ENCODE results near the gene DNAJC5. TPM values are rescaled to one million over a fixed set of nuclear protein-coding genes. Genes with fewer than 3 reads are reported as not detected.
A peak's percentile ranks its signal among the peaks of the same experiment; 100 is the strongest.

DNAJC5 gene
- total RNA-seq, 1 donor from 2014 or later = 53.9 TPM

DNA sequence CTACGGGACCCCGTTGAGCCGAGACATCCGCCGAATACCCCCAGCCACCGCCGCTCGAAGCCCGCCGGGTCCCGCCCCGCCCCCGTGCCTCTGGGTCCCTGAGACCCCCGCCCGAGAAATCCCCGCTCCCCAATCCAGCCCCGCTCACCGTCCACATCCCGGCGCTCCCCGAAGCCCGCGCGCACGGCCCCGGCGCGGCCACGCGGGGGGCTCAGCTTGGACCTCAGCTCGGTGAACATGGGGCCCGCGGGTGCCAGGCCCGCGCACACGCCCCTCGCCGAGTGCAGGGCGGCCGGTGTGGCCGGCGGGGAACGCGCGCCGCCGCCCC, 84.3 kb downstream of the DNAJC5 start:
- Histone ChIP-seq H3K27me3 (ENCODE audit: control insufficient read depth, insufficient read depth, low read length) (no peaks in the 10 kb centered on the region), H3K36me3 (ENCODE audit: control insufficient read depth, insufficient read depth, low read length) (no peaks in the 10 kb centered on the region), H3K4me3 (ENCODE audit: low read depth, low read length) (peak overlapping the region; percentile 54)
- TF ChIP-seq, protein P1, sequence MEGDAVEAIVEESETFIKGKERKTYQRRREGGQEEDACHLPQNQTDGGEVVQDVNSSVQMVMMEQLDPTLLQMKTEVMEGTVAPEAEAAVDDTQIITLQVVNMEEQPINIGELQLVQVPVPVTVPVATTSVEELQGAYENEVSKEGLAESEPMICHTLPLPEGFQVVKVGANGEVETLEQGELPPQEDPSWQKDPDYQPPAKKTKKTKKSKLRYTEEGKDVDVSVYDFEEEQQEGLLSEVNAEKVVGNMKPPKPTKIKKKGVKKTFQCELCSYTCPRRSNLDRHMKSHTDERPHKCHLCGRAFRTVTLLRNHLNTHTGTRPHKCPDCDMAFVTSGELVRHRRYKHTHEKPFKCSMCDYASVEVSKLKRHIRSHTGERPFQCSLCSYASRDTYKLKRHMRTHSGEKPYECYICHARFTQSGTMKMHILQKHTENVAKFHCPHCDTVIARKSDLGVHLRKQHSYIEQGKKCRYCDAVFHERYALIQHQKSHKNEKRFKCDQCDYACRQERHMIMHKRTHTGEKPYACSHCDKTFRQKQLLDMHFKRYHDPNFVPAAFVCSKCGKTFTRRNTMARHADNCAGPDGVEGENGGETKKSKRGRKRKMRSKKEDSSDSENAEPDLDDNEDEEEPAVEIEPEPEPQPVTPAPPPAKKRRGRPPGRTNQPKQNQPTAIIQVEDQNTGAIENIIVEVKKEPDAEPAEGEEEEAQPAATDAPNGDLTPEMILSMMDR (IDR thresholded peaks at IDR 0.05; ENCODE audit: insufficient read depth, low read length, poor library complexity, severe bottlenecking) = no peak
- DNase-seq (ENCODE audit: low read depth) = no peak

DNA sequence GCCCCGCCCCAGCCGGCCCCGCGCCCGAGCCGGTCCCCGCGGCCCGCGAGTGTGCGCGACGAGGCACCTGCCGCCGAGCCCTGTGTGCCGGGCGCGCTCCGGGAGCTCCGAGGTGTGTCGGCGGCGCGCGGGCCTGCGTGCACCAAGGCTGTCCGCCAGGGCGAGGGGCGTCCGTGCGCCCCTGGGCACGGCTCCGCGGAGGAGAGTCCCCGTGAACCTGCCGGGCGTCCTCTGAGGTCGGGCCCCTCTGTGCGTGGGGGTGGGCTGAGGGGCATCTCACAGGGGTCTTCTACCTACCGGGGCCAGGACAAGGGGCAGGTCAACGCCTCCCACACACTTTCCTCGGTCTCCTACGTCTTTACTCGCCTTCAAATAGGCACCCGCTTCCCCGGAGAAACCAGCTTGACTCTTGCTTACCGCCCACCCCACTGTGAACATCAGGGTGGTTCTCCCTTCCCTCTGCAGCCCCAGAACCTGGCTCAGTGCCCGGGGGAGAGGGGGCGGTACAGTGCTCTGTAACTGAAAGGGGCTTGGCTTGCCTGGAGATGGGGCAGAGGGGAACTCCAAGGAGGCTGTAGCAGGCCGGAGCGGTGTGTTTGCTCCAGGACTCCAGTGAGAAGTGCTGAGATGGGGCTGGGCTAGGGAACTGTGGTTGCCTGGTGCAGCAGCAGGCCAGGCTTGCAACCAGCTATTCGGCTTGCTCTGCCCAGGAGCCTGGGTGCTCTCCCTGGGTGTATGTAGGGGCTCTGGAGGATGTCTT, 84.8 kb downstream of the DNAJC5 start, which contains the start of gene SAMD10:
TSS of gene SAMD10 (minus strand) at position 86 of the 760 bp plus-strand sequence. CDS start 175 bp downstream, outside the sequence.
- Histone ChIP-seq H3K27me3 (ENCODE audit: control insufficient read depth, insufficient read depth, low read length) (no peaks in the 10 kb centered on the region), H3K36me3 (ENCODE audit: control insufficient read depth, insufficient read depth, low read length) (peaks cover under 1% of the 10 kb centered on the region), H3K4me3 (ENCODE audit: low read depth, low read length) (peak within 1 kb of the TSS; percentile 54)
- DNase-seq (ENCODE audit: low read depth) = no peak
- TF ChIP-seq, protein P1 (IDR thresholded peaks at IDR 0.05; ENCODE audit: insufficient read depth, low read length, poor library complexity, severe bottlenecking) = no peak

DNA sequence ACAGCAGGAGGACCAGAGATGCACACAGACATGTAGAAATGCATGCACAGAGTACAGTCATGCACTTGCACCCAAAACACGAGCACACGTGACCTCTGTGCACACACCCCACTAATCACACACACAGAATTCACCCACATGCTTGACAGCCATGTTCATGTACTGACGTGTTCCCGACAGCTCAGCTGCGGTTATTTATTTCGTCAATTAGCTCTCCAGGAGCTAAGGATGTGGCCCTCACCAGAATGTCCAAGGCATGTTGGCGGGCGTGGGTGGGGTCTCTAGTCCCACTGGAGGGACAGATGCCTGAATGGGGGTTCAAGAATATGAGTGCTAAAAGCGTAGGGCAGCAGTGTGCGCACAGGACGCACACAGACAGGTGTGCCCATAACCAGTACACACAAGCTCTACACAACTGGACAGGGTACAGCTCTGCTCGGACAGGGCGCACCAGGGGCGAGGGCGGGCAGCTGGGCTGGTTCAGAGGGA, 85.4 kb downstream of the DNAJC5 start:
- H3K4me3 ChIP-seq (ENCODE audit: low read depth, low read length) = peak overlapping the region; percentile 98
- peaks cover 2% of the 10 kb centered on the region for H3K36me3 ChIP-seq (ENCODE audit: control insufficient read depth, insufficient read depth, low read length)
- no peaks in the 10 kb centered on the region for H3K27me3 ChIP-seq (ENCODE audit: control insufficient read depth, insufficient read depth, low read length)
- TF ChIP-seq, protein P1 (IDR thresholded peaks at IDR 0.05; ENCODE audit: insufficient read depth, low read length, poor library complexity, severe bottlenecking) = no peak
- no peak for DNase-seq (ENCODE audit: low read depth)

DNA sequence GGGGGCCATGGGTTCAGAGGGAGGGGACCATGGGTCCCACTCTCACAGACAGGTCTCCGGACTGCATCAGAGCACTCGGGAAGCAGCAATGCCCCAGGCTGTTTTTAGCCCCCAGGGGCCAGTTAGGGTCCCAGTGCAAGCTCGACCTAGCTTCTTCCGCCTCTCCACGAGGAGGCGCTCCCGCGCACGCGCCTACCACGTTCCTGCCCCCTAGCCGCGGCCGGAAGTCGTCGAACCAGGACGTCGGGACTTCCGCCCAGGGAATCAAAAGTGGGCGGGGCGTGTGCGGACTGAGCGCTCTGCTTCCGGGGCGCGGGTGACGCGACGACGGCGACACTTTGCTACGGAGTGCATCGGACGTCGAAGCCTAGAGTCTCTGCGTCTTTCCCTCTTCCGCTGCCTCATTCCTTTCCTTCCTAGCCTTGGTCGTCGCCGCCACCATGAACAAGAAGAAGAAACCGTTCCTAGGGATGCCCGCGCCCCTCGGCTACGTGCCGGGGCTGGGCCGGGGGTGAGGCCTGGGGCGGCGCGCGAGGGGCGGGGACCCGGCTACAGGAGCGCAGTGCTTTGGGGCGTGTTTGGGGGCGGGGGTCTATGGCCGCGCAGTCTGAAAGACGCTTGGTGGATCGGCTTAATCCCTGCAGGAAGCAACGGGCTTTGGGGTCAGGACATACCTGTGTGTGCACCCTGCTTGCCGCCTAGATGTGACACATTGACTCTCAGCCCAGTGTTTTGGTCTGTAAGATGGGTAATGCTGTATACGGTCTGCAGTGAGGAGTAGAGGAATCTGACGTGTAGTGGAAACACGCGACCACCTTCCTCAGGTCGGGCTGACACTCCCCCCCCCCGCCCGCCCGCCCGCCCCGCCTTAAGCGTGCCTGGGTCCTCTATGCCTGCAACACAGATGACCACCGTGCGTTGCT, 86.1 kb downstream of the DNAJC5 start, which contains the start of gene PRPF6:
TSS of gene PRPF6 (plus strand) at position 327 of the 923 bp plus-strand sequence. CDS start at position 441, 114 bp downstream.
- H3K36me3 ChIP-seq (ENCODE audit: control insufficient read depth, insufficient read depth, low read length) = peaks cover 2% of the 10 kb centered on the region
- DNase-seq (ENCODE audit: low read depth) = peak; percentile 85
- no peaks in the 10 kb centered on the region for H3K27me3 ChIP-seq (ENCODE audit: control insufficient read depth, insufficient read depth, low read length)
- H3K4me3 ChIP-seq (ENCODE audit: low read depth, low read length) = peak within 1 kb of the TSS; percentile 98
- TF ChIP-seq, protein P1 (IDR thresholded peaks at IDR 0.05; ENCODE audit: insufficient read depth, low read length, poor library complexity, severe bottlenecking) = peak; percentile 97

DNA sequence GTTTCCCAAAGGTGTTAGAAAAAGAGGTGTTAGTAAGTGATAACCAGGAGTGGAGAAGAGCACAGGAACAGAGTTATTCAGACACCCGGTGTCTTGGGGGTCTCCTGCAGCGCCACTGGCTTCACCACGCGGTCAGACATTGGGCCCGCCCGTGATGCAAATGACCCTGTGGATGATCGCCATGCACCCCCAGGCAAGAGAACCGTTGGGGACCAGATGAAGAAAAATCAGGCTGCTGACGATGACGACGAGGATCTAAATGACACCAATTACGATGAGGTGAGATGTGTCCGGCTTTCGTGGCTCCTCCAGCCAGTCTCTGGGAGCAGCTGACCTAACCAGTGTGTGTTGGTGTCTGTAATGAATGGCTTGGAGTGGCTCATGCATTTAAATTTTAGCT, 88.0 kb downstream of the DNAJC5 start:
- TF ChIP-seq, protein P1 (IDR thresholded peaks at IDR 0.05; ENCODE audit: insufficient read depth, low read length, poor library complexity, severe bottlenecking) = no peak
- Histone ChIP-seq H3K27me3 (ENCODE audit: control insufficient read depth, insufficient read depth, low read length) (no peaks in the 10 kb centered on the region), H3K4me3 (ENCODE audit: low read depth, low read length) (no peak overlapping the region), H3K36me3 (ENCODE audit: control insufficient read depth, insufficient read depth, low read length) (peaks cover 2% of the 10 kb centered on the region)
- DNase-seq (ENCODE audit: low read depth) = no peak

Other genes starting within 250 kb of the DNAJC5 start
- gene STMN3, start 241.7 kb upstream of the DNAJC5 start, total RNA-seq = 40.8 and 41.1 TPM in 2 replicates
- gene RTEL1, start 236.8 kb upstream of the DNAJC5 start, total RNA-seq = 18.6 and 30.7 TPM in 2 replicates
- 97.0 and 119 TPM in 2 replicates for gene TNFRSF6B, start 198.5 kb upstream of the DNAJC5 start, total RNA-seq
- gene ARFRP1, start 187.2 kb upstream of the DNAJC5 start, total RNA-seq = 47.7 and 56.9 TPM in 2 replicates
- gene ZGPAT, start 187.1 kb upstream of the DNAJC5 start, total RNA-seq = 39.8 and 42.6 TPM in 2 replicates
- 9.4 and 14.0 TPM in 2 replicates for gene LIME1, start 158.5 kb upstream of the DNAJC5 start, total RNA-seq
- 50.2 and 91.1 TPM in 2 replicates for gene SLC2A4RG, start 155.3 kb upstream of the DNAJC5 start, total RNA-seq
- gene ZBTB46, start 63.9 kb upstream of the DNAJC5 start, total RNA-seq = 7.2 and 7.8 TPM in 2 replicates
- gene ABHD16B, start 33.6 kb upstream of the DNAJC5 start, total RNA-seq = not detected in 2 replicates
- 166 and 177 TPM in 2 replicates for gene TPD52L2, start 29.9 kb upstream of the DNAJC5 start, total RNA-seq
- 19.6 and 25.6 TPM in 2 replicates for gene UCKL1, start 61.3 kb downstream of the DNAJC5 start, total RNA-seq
- gene ZNF512B, start 74.8 kb downstream of the DNAJC5 start, total RNA-seq = 10.8 TPM in 2 replicates
- gene SAMD10, start 84.5 kb downstream of the DNAJC5 start, total RNA-seq = 8.0 and 9.6 TPM in 2 replicates
- 75.4 and 78.5 TPM in 2 replicates for gene PRPF6, start 86.0 kb downstream of the DNAJC5 start, total RNA-seq
- 0.21 and 0.27 TPM in 2 replicates for gene C20orf204, start 141.1 kb downstream of the DNAJC5 start, total RNA-seq
- 0.04 and 0.07 TPM in 2 replicates for gene SOX18, start 154.5 kb downstream of the DNAJC5 start, total RNA-seq
- gene TCEA2, start 168.1 kb downstream of the DNAJC5 start, total RNA-seq = 23.9 and 24.4 TPM in 2 replicates
- gene RGS19, start 184.4 kb downstream of the DNAJC5 start, total RNA-seq = 13.1 and 14.1 TPM in 2 replicates
- 0.21 and 0.68 TPM in 2 replicates for gene OPRL1, start 185.0 kb downstream of the DNAJC5 start, total RNA-seq
- not detected in 2 replicates for gene LKAAEAR1, start 189.3 kb downstream of the DNAJC5 start, total RNA-seq
- not detected in 2 replicates for gene NPBWR2, start 212.4 kb downstream of the DNAJC5 start, total RNA-seq

All from kidney epithelial cell (primary cell).